GM18909 (cell line): Measurements from ENCODE around the gene PLAAT1.
A peak's percentile ranks its signal among the peaks of the same experiment; 100 is the strongest.

Source experiments
- ATAC-seq: cut with Tn5 transposase; IDR thresholded peaks from one replicate; pipeline ENCODE4 v1.9.1; 2021; ENCODE audit warnings: mild to moderate bottlenecking; ENCODE audit not compliant: unreplicated experiment, poor library complexity

Gene PLAAT1

DNA sequence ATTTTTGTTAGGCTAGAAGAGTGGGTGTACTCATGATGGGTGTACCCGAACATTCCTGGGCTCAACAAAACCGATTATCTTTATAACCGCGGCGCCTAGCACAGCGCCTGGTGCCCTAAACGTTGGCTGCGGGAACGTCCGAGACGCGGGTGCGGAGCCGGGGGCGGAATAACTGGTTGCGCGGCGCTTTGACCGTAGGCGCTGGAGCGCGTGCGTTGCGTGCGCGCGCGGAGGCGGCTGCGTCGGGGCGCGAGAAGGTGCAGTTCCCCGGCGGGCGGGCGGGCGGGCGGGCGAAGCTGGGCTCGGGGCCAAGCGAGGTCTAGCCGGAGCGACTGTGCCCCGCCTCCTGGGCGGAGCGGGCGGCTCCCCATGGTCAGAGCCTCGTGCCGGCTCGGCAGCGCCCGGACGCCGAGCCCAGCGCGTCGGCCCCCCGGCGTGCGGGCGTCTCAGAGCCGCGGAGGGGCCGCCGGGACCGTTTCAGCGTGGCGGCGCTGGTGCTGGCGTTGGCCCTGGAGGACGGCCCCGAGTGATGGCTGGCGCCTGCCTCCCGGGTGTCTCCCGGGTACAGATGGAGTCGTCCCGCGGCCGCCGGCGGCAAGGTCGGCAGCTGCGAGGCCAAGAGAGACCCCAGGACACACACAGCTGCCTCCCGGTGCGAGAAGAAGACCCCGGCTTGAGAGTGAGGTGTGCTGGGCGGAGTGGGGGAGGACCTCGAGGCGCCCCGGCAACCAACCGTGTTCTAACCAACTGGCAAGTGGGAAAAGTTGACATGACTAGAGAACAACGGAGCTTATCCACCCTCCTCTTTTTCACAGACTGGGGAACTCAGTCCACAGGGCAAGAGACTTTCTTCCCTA lies at the start of gene PLAAT1:
Gene PLAAT1 (plus strand): TSS at position 373 of the 857 bp plus-strand sequence. CDS start 14,429 bp downstream, outside the sequence.
- peak; percentile 64 for ATAC-seq

- ATAC-seq = no peak
Observed at GRCh38 chr3:193194371-193194770, 46.7 kb upstream of the PLAAT1 start.

- ATAC-seq = no peak
Observed at GRCh38 chr3:193196746-193197145, 44.3 kb upstream of the PLAAT1 start.

DNA sequence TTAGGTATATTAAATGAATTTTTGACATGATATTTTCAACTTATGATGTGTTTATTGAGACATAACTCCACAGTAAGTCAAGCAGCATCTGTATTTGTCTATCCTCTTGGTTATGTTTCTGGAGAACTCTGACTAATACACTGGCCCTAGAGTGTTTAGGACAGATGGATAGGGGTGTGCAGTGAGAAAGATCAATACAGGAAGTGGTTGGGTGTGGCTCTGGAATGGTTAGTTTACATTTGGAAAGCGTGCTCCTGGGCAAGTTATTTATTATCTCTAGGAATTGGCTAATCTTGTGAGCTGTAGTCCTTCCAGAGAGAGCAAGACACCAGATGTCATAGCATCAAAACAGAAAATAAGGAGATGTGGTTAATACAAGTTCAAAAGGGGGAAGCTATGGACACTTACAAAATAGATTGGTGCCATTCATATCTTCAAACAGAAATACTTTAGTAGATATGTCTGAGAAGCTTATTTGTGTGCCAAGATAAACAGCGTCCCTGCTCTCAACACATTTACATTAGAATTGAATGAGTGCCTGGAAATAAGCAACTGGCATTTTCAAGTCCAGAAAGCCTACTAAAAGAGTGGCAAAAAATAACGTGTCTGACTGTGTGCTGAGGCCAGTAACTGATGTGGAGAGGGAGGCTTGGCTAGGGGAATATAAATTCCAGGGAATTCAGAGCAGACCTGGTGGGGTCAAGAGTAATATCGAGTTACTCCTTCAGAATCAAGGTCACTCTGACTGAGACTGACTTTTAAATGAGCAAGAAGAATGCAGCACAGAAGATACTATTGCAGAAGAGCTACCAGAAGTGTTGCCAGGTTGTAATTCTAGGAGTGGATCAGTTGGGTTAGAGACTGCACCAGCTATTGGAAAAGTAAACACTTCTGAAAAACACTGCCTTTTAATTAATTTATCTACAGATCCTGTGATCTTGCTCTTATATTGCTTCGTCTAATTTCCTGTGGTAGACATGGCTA lies 33.4 kb upstream of the PLAAT1 start:
- ATAC-seq = no peak

GRCh38 chr3:193210618-193211017 lies 30.4 kb upstream of the PLAAT1 start:
- ATAC-seq = no peak

DNA sequence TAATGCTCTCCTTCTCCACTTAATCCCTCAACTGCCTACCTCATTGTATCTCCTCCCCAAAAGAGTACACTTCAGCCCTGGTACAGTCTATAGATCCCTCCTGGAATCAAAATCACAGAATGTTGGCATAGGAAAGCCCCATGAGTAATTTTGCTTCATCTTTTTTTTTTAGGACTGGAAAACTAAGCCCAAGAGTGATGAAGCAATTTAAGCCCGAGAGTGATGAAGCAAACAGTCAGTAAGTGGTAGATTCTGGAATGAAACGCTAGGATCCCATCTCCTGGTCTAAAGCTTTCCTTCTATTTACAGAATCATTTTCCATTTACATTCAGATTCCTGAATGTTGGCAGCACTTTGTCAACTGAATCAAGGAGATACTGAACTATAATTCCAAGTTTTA lies 29.8 kb upstream of the PLAAT1 start:
- ATAC-seq = no peak

DNA sequence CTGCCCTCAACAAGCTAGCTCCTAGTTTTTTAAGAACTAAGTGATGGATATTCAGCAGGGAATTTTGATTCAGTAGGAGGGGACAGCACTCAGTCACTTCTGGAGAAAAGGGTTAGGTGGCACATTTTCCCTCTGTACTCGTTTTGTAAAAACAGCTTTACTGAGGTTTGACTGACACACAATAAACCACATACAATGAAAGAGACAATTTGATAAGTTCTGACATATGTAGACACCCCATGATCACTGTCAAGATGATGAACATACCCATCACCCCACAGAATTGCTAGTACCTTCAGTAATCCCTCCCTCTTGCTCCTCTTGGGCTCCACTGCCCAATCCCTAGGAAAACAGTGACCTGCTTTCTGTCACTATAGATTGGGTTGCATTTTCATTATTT lies 29.0 kb upstream of the PLAAT1 start:
- no peak for ATAC-seq

DNA sequence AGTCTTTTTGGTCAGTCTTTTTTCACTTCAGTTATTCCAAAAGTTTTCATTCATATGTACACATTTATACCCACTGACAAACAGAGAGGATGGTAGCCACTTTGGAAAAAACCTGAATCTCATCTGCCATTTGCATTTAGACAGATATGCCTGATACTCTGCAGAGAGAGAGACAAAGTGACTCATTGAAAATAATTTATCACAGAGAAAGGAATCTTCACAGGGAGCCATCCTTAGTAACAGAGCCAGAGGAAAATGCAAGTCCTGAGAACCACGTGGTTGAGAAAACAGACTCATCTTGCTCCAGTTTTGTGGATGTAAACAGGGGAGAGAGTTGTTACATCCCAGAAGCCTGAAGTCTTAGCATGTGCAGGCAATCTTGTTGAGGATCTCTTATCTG lies 28.2 kb upstream of the PLAAT1 start:
- ATAC-seq = no peak

DNA sequence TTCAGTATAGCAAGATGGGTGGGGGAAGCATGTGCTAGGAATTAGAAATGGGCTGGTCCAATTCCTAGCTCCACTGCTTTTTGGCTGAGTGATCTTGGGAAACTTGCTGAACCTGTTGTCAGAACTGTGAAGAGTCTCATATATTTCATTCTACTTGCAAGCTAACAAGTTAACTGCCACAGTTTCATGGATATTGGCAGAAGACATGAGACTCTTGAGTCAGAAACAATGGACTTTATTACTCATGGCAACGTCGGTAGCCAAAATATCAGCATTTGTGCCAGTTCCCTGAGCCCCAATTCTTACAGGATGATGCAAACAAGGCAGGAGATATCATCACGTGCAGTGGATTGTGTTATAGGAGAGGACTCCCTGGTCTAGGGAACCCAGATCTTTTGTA lies 26.6 kb upstream of the PLAAT1 start:
- no peak for ATAC-seq

GRCh38 chr3:193225302-193226125 lies 15.5 kb upstream of the PLAAT1 start:
- no peak for ATAC-seq

- ATAC-seq = no peak
Observed at GRCh38 chr3:193228206-193228605, 12.8 kb upstream of the PLAAT1 start.

DNA sequence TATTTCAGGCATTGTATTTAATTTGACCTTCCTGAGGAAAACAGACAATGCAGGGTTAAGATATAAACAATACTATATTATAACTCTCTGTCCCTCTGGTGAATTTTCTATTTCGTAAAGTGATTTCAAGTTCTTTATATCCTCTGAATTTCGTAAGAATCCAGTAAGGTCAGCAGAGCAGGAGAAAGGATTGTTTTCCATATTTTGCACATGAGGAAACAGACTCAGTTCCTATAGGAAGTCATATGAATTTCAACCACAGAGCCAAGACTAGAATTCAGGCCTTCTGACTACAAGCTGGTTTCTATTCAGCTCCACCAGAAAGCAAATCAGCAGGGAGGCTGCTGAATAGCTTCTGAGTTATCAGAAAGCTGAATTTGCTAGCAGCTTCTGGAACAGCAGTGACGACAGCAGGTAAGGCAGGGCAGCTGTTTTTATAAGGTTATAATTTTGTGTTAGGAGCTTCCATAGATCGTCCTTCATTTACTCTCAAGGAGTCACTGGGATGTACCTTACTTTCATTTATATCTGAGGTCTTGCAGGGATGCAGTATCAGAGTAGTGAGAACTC lies 11.1 kb upstream of the PLAAT1 start:
- no peak for ATAC-seq

DNA sequence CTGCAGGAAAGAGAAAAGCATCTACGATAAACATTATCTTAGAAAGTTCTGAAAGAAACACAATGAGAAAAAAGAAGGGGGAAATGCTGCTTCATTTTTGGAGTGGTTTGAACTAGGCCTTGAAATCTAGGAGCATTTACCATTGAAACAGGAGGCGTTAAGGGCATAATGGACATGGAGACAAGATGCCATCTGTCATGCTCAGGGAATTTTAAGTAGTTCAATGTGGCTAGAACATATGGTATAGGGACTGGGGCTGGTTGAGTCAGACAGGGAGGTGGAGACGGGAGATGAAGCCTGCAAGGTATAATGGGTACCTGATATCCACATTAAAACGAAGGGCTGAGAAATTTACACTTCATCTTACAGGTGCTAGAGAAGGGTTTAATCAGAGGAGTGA lies 10.4 kb upstream of the PLAAT1 start:
- ATAC-seq = no peak

GRCh38 chr3:193231201-193231600 lies 9.8 kb upstream of the PLAAT1 start:
- no peak for ATAC-seq

GRCh38 chr3:193236599-193236998 lies 4.4 kb upstream of the PLAAT1 start:
- ATAC-seq = no peak

DNA sequence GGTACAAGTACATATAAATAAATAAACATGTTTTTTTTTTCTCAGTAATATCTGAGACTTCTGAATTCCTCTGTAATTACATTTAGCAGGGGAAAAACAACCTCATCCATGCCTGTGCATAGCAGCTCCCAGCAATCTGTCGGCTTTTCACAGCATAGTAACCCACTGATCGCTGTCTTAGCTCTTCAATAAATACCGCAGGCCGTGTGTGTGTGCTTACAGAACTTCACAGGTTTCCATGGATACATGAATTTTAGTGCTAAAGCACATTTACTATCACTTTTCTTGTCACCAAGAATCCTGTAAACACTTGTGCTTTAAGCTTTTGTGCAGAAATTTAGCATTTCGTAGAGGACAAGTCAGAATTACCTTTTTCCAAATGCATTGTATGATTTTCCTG lies 4.0 kb upstream of the PLAAT1 start:
- ATAC-seq = no peak

GRCh38 chr3:193240436-193240849 lies 579 bp upstream of the PLAAT1 start:
- ATAC-seq = no peak

GRCh38 chr3:193241716-193242115 lies 694 bp downstream of the PLAAT1 start:
- no peak for ATAC-seq

- ATAC-seq = no peak
Observed at GRCh38 chr3:193243571-193243970, 2.5 kb downstream of the PLAAT1 start.
